SU-DHL-6 (cell line): ENCODE results near the gene CFHR4.
"Not testable (repeated sequence)": the region's sequence is repeated elsewhere in the genome, so short reads cannot be mapped to it uniquely, and the experiment has no call there.

ENCODE experiments used
- CTCF ChIP-seq: fragments of 200-600 bp; sonication (generic); IDR thresholded peaks from one replicate; pipeline ENCODE4 v1.5.1; 2017; ENCODE audit warnings: antibody characterized with exemption, mild to moderate bottlenecking, low read length, moderate library complexity; ENCODE audit not compliant: insufficient read depth, poor library complexity, severe bottlenecking
- EZH2phosphoT487 ChIP-seq: fragments of 200-600 bp; sonication (generic), shearing (Covaris generic); conservative IDR thresholded peaks from 2 replicates; pipeline ENCODE4 v1.6.1; 2018; ENCODE audit warnings: mild to moderate bottlenecking, antibody characterized with exemption, low read length, moderate library complexity, mixed read lengths

- not testable (repeated sequence) for TF ChIP-seq CTCF, EZH2phosphoT487
Observed at GRCh38 chr1:196849613-196850492, 38.0 kb upstream of the CFHR4 start.
